Prostate gland (tissue), 2 donors: ENCODE data around the gene TUBAL3. TPM values are rescaled to one million over a fixed set of nuclear protein-coding genes. Genes with fewer than 3 reads are reported as not detected.

Source experiments
- DNase-seq: peaks from one replicate; pipeline ENCODE4 v3.0.0-alpha.2; 2019; ENCODE audit warnings: low spot score
- H3K27ac ChIP-seq, 2 donors: fragments of 200-600 bp; sonication (generic); 2 replicates each; pipeline ENCODE4 v1.5.1; 2017 to 2019
- H3K27me3 ChIP-seq: fragments of 200-600 bp; sonication (generic); replicated peaks from 2 replicates; pipeline ENCODE4 v1.5.1; 2019; ENCODE audit not compliant: insufficient read depth
- H3K36me3 ChIP-seq, 2 donors: fragments of 200-600 bp; sonication (generic); 1 replicate in 1 of 2; 2 replicates in 1 of 2; pipeline versions ENCODE4 v1.5.1 to v1.8.1; 2017 to 2019
- H3K4me1 ChIP-seq: fragments of 200-600 bp; sonication (generic); replicated peaks from 2 replicates; pipeline ENCODE4 v1.5.1; 2019
- H3K4me3 ChIP-seq, 2 donors: fragments of 200-600 bp; sonication (generic); 2 replicates each; pipeline ENCODE4 v1.5.1; 2017 to 2019
- H3K9me3 ChIP-seq: fragments of 200-600 bp; sonication (generic); 2 replicates; pipeline ENCODE4 v1.5.1; 2017
- CTCF ChIP-seq, 4 experiments: fragments of 200-600 bp in 2 of 4; fragments of 450-650 bp in 2 of 4; sonication (generic) in 2 of 4; IDR thresholded peaks; 1 replicate in 3 of 4; 2 replicates in 1 of 4; pipeline ENCODE4 v1.5.1; 2016 to 2019; ENCODE audit warnings: antibody characterized with exemption in 4 of 4, mild to moderate bottlenecking in 2 of 4, moderate library complexity in 2 of 4
- POLR2A ChIP-seq: fragments of 450-650 bp; IDR thresholded peaks from one replicate; pipeline ENCODE4 v1.6.1; 2016; ENCODE audit warnings: antibody characterized with exemption, mild to moderate bottlenecking
- POLR2AphosphoS5 ChIP-seq: sonication (generic); formaldehyde crosslinking; IDR thresholded peaks from one replicate; pipeline ENCODE4 v1.6.1; 2017; ENCODE audit warnings: antibody characterized with exemption
- WGBS: methylation state at CpG from one replicate; pipeline ENCODE4 v1.1.5; 2018; 5-methylcytosine and 5-hydroxymethylcytosine counted together
- intact Hi-C: fragments of 100-400 bp; cut with DNase I; formaldehyde crosslinking; loops from one replicate; pipeline ENCODE4 v1.14.2; 2022
- total RNA-seq, 2 donors: library from RNA; depleted of rRNA; stranded (reverse); fragments of >200 nt; gene quantifications; one replicate each; pipeline ENCODE4 v1.1.0, GENCODE V29; 2016

Gene TUBAL3
- total RNA-seq, 2 donors from 2014 or later = 1.1 TPM; not detected in 1

GRCh38 chr10:5442065-5442989 lies 37.7 kb upstream of the TUBAL3 start:
- Histone ChIP-seq H3K27ac (no peak overlapping the region), H3K4me3 (no peak overlapping the region), H3K27me3 (no peaks in the 10 kb centered on the region), H3K9me3 (no peaks in the 10 kb centered on the region), H3K4me1 (peaks cover 10% of the 10 kb centered on the region), H3K36me3 (no peaks in the 10 kb centered on the region)
- peak; percentile 65 for TF ChIP-seq POLR2AphosphoS5
- TF ChIP-seq POLR2A = no peak
- peak; percentile 71 to 95 (median 83) for TF ChIP-seq CTCF (IDR thresholded peaks at IDR 0.05)
- intact Hi-C loops = loop anchor here (1.0 kb wide), 1 partner anchor 181 kb away; no protein-coding TSS in a partner anchor
- 64% methylated on average over 9 of the region's 9 CpGs for WGBS
- DNase-seq = peak; percentile 57

DNA sequence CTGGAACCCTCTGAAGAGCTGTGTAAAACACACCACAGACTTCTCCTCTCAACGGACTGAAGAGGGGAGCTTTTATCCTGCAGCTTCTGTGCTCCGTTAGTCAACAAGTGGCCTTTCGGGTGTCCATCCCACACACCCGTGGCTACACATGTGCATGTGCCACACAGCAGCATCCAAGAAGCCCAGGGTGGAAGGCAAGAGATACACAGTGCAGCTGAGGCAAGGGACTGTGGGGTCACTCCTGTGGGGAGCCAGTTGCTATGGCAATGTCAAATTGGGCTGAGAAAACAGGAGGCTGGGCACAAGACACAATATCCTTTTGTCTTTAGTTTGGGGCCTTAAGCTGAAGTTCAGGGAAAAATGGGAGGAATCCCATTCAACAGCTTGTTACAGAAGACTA lies 36.5 kb upstream of the TUBAL3 start:
- H3K36me3 ChIP-seq = no peaks in the 10 kb centered on the region
- peaks cover 9% of the 10 kb centered on the region for H3K4me1 ChIP-seq
- H3K27ac ChIP-seq = no peak overlapping the region
- WGBS = 88% methylated on average over 4 of the region's 4 CpGs
- H3K4me3 ChIP-seq = no peak overlapping the region
- no peak for TF ChIP-seq POLR2A
- no peak for TF ChIP-seq POLR2AphosphoS5
- no peak for TF ChIP-seq CTCF (IDR thresholded peaks at IDR 0.05)
- H3K27me3 ChIP-seq = no peaks in the 10 kb centered on the region
- intact Hi-C loops = no loop called here
- H3K9me3 ChIP-seq = no peaks in the 10 kb centered on the region
- no peak for DNase-seq

DNA sequence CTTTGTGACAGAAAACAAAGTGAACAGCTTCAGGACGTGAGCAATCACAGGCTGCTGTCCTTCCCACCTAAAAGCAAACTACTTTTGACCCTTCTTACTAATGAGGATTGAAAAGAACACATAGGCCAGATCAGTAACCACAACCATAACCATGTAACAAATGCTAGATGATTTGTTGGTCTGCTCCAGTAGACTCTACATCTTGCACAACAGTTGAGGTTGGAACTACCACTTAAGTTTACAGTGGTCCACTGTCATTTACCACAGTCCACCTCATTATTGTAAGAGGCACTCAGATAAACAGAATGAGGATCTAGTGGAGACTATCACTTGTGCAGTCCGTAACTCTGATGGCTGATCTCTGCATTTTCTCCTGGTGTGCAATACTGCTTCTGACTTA lies 35.6 kb upstream of the TUBAL3 start:
- no peak for TF ChIP-seq POLR2AphosphoS5
- Histone ChIP-seq H3K4me1 (peaks cover under 1% of the 10 kb centered on the region), H3K27me3 (no peaks in the 10 kb centered on the region), H3K9me3 (no peaks in the 10 kb centered on the region), H3K27ac (no peak overlapping the region), H3K36me3 (no peaks in the 10 kb centered on the region), H3K4me3 (no peak overlapping the region)
- WGBS = 89% methylated on average over 2 of the region's 2 CpGs
- intact Hi-C loops = no loop called here
- DNase-seq = no peak

DNA sequence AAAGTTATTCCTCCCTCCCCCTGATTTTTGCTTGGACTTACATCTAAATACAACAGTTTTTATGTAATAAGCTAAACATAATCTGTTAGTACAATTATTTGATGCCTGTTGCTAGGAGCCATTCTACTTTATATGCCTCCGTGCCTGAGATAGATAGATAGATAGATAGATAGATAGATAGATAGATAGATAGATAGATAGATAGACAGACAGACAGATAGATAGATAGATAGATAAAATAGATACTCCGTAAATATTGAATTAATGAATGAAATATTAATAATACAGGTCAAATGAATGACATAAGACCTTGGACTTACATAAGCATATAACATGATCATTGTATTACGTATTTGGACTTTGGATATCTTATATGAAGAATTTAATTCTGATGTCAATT lies 30.7 kb upstream of the TUBAL3 start:
- no peak overlapping the region for H3K4me3 ChIP-seq
- no peak overlapping the region for H3K27ac ChIP-seq
- DNase-seq = no peak
- intact Hi-C loops = loop anchor here (10.0 kb wide), 1 partner anchor 611 kb away; the partner anchor contains the start of gene AKR1E2
- no peaks in the 10 kb centered on the region for H3K9me3 ChIP-seq
- WGBS = 95% methylated on average over 3 of the region's 3 CpGs
- H3K27me3 ChIP-seq = no peaks in the 10 kb centered on the region
- TF ChIP-seq CTCF (IDR thresholded peaks at IDR 0.05) (no peak), POLR2A (no peak), POLR2AphosphoS5 (no peak)
- no peaks in the 10 kb centered on the region for H3K36me3 ChIP-seq
- no peaks in the 10 kb centered on the region for H3K4me1 ChIP-seq

GRCh38 chr10:5434017-5434753 lies 29.6 kb upstream of the TUBAL3 start:
- no peaks in the 10 kb centered on the region for H3K9me3 ChIP-seq
- DNase-seq = no peak
- no peak overlapping the region for H3K4me3 ChIP-seq
- H3K4me1 ChIP-seq = no peaks in the 10 kb centered on the region
- intact Hi-C loops = loop anchor here (10.0 kb wide), 1 partner anchor 609 kb away; the partner anchor contains the start of gene AKR1E2
- TF ChIP-seq POLR2A (no peak), POLR2AphosphoS5 (no peak), CTCF (IDR thresholded peaks at IDR 0.05) (peak in 3 of 4 experiments; percentile 35 to 67 (median 56))
- no peaks in the 10 kb centered on the region for H3K27me3 ChIP-seq
- no peaks in the 10 kb centered on the region for H3K36me3 ChIP-seq
- H3K27ac ChIP-seq = no peak overlapping the region
- 49% methylated on average over 3 of the region's 3 CpGs for WGBS
